ENCODE results near the gene MEI1. TPM values are rescaled to one million over a fixed set of nuclear protein-coding genes. Genes with fewer than 3 reads are reported as not detected.

MEI1 gene
- total and polyA plus RNA-seq, 2 experiments from 2014 or later: 0.18 TPM; not detected in 1

DNA sequence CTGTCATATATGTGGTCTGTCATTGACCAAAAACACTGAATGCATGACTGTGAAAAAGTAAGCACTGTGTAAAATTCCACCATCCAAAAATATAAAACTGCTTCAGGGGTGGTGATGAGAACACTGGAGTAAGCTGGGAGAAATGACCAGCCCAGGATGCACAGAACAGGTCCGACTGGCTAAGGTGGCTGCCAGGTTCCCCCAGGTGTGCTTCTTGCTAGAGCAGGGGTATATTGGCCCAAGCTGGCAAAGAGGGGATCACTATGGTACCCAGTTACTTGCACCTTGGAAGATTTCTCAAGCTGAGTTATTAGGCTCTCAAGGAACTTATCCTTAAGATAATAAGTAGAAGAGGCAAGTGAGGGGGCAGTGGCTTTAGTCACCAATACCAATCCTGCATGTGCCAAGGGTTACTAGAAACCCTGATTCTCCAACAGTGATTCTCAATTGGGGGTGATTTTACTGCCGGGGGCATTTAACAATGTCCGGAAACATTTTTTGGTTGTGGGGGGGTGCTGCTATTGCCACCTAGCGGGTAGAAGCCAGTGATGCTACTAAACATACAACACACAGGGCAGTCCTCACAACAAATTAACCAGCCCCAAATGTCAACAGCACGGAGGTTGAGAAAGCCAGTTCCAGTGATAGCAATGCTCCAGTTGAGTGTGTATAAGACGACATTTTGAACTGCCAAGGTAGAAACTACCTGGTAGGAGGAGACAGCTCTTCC is 26.4 kb upstream of the MEI1 start:
- H3K27me3 ChIP-seq: no peaks in the 10 kb centered on the region
- H3K79me2 ChIP-seq: peaks cover 15% of the 10 kb centered on the region
- no peaks in the 10 kb centered on the region for H3K4me1 ChIP-seq (ENCODE audit: insufficient read depth)
- H3K27ac ChIP-seq: no peak overlapping the region
- no peaks in the 10 kb centered on the region for H3K36me3 ChIP-seq (replicated peaks; ENCODE audit: insufficient read depth, low read depth)
- 71% methylated on average over 6 of the region's 6 CpGs for WGBS (ENCODE audit: low lambda C conversion rate, missing lambda C conversion rate)
- no peaks in the 10 kb centered on the region for H3K9me2 ChIP-seq (replicated peaks; ENCODE audit: insufficient read depth)
- no peaks in the 10 kb centered on the region for H3K9me3 ChIP-seq (ENCODE audit: low read depth)
- TF ChIP-seq EZH2phosphoT487 (IDR thresholded peaks at IDR 0.05; ENCODE audit: low read depth, severe bottlenecking, unreplicated experiment): no peak
- TF ChIP-seq, protein P1, sequence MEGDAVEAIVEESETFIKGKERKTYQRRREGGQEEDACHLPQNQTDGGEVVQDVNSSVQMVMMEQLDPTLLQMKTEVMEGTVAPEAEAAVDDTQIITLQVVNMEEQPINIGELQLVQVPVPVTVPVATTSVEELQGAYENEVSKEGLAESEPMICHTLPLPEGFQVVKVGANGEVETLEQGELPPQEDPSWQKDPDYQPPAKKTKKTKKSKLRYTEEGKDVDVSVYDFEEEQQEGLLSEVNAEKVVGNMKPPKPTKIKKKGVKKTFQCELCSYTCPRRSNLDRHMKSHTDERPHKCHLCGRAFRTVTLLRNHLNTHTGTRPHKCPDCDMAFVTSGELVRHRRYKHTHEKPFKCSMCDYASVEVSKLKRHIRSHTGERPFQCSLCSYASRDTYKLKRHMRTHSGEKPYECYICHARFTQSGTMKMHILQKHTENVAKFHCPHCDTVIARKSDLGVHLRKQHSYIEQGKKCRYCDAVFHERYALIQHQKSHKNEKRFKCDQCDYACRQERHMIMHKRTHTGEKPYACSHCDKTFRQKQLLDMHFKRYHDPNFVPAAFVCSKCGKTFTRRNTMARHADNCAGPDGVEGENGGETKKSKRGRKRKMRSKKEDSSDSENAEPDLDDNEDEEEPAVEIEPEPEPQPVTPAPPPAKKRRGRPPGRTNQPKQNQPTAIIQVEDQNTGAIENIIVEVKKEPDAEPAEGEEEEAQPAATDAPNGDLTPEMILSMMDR (IDR thresholded peaks at IDR 0.05; ENCODE audit: poor library complexity): peak; percentile 29
- no peak overlapping the region for H3K4me3 ChIP-seq
- no peak overlapping the region for H3K4me2 ChIP-seq
- no peaks in the 10 kb centered on the region for H4K20me1 ChIP-seq (ENCODE audit: insufficient read depth, poor library complexity, severe bottlenecking)
- DNase-seq (ENCODE audit: low spot score): peak; percentile 10
- H2AFZ ChIP-seq: no peak overlapping the region

- Histone ChIP-seq H4K20me1 (ENCODE audit: insufficient read depth, poor library complexity, severe bottlenecking) (no peaks in the 10 kb centered on the region), H3K4me3 (no peak overlapping the region), H3K4me2 (no peak overlapping the region), H3K4me1 (ENCODE audit: insufficient read depth) (no peaks in the 10 kb centered on the region), H2AFZ (no peak overlapping the region), H3K79me2 (peaks cover 27% of the 10 kb centered on the region), H3K9me3 (ENCODE audit: low read depth) (no peaks in the 10 kb centered on the region), H3K9me2 (replicated peaks; ENCODE audit: insufficient read depth) (no peaks in the 10 kb centered on the region), H3K36me3 (replicated peaks; ENCODE audit: insufficient read depth, low read depth) (no peaks in the 10 kb centered on the region), H3K27me3 (no peaks in the 10 kb centered on the region), H3K27ac (no peak overlapping the region)
- WGBS (ENCODE audit: low lambda C conversion rate, missing lambda C conversion rate): 92% methylated on average over 12 of the region's 12 CpGs
- TF ChIP-seq, protein P1 (IDR thresholded peaks at IDR 0.05; ENCODE audit: poor library complexity): no peak
- no peak for TF ChIP-seq EZH2phosphoT487 (IDR thresholded peaks at IDR 0.05; ENCODE audit: low read depth, severe bottlenecking, unreplicated experiment)
- TF ChIP-seq EZH2 (IDR thresholded peaks at IDR 0.05; ENCODE audit: borderline replicate concordance): no peak
- DNase-seq (ENCODE audit: low spot score): no peak
Measured at GRCh38 chr22:41674846-41675340, 24.4 kb upstream of the MEI1 start.

- Histone ChIP-seq H3K79me2 (peaks cover 40% of the 10 kb centered on the region), H3K27ac (no peak overlapping the region), H3K4me1 (ENCODE audit: insufficient read depth) (no peaks in the 10 kb centered on the region), H4K20me1 (ENCODE audit: insufficient read depth, poor library complexity, severe bottlenecking) (no peaks in the 10 kb centered on the region), H3K36me3 (replicated peaks; ENCODE audit: insufficient read depth, low read depth) (no peaks in the 10 kb centered on the region), H3K27me3 (no peaks in the 10 kb centered on the region), H2AFZ (no peak overlapping the region), H3K4me2 (no peak overlapping the region), H3K9me3 (ENCODE audit: low read depth) (no peaks in the 10 kb centered on the region), H3K9me2 (replicated peaks; ENCODE audit: insufficient read depth) (no peaks in the 10 kb centered on the region), H3K4me3 (no peak overlapping the region)
- TF ChIP-seq EZH2phosphoT487 (IDR thresholded peaks at IDR 0.05; ENCODE audit: low read depth, severe bottlenecking, unreplicated experiment): no peak
- TF ChIP-seq, protein P1 (IDR thresholded peaks at IDR 0.05; ENCODE audit: poor library complexity): no peak
- no peak for TF ChIP-seq EZH2 (IDR thresholded peaks at IDR 0.05; ENCODE audit: borderline replicate concordance)
- DNase-seq (ENCODE audit: low spot score): no peak
- WGBS (ENCODE audit: low lambda C conversion rate, missing lambda C conversion rate): 96% methylated on average over 4 of the region's 4 CpGs
Measured at GRCh38 chr22:41676134-41676533, 23.2 kb upstream of the MEI1 start.
